IPS-NIHi11 (cell line): ENCODE measurements around the gene FCHSD2.
A peak's percentile ranks its signal among the peaks of the same experiment; 100 is the strongest.
"Not testable (repeated sequence)": the region's sequence is repeated elsewhere in the genome, so short reads cannot be mapped to it uniquely, and the experiment has no call there.

Experiments used
- DNase-seq: peaks from one replicate; pipeline ENCODE4 v3.0.0; 2012; ENCODE audit warnings: mixed read lengths, low spot score

FCHSD2 gene

GRCh38 chr11:72792437-72793021 lies 349.6 kb downstream of the FCHSD2 start:
- DNase-seq = no peak

GRCh38 chr11:72791228-72791627 lies 350.9 kb downstream of the FCHSD2 start:
- not testable (repeated sequence) for DNase-seq

DNA sequence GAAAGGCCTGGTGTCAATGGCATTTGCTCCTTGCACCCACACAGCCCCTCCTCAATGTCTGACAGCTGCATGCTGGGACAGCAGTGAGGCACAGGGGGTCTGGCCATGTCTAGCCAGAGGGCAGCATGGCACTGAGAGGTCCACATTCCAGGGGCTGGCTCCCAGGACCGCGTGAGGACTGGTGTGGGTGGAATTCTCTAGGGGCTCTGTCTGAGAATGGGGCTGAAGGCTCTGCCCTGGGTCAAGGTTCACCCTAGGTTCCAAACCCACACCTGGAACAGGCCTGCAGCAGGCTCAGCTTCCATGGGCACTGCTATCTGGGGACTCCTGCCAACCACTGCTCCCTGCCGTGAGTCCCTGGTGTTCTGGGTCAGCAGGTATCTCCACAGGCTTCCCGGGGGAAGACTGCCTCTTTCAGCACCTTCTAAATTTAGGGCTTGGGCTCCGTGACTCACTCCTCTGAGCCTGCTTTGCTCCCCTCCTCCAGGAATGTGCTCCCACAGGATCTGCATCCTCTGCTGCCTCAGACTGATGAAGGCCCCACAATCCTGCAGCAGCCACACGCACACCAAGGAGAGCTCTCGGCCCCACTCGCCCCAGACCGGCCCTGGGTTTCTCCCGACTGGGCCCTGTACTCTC lies 352.5 kb downstream of the FCHSD2 start:
- DNase-seq = no peak

DNA sequence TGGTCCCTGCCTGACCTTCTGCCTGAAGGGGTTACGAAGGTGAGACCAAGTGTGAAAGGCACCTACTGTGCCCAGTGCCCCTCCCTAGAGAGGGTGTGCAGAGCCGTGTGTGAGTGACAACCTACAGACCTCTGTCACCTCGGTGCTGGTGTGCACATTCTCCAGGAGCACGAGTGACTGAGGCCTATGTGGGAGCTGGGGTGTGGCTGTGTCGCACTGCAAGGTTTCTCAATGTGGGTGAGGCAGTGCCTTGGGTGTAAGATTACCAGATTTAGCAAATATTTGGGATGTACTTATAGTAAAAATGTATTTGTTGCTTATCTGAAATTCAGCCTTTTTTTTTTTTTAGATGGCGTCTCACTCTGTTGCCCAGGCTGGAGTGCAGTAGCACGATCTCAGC lies 353.9 kb downstream of the FCHSD2 start:
- DNase-seq = no peak

DNA sequence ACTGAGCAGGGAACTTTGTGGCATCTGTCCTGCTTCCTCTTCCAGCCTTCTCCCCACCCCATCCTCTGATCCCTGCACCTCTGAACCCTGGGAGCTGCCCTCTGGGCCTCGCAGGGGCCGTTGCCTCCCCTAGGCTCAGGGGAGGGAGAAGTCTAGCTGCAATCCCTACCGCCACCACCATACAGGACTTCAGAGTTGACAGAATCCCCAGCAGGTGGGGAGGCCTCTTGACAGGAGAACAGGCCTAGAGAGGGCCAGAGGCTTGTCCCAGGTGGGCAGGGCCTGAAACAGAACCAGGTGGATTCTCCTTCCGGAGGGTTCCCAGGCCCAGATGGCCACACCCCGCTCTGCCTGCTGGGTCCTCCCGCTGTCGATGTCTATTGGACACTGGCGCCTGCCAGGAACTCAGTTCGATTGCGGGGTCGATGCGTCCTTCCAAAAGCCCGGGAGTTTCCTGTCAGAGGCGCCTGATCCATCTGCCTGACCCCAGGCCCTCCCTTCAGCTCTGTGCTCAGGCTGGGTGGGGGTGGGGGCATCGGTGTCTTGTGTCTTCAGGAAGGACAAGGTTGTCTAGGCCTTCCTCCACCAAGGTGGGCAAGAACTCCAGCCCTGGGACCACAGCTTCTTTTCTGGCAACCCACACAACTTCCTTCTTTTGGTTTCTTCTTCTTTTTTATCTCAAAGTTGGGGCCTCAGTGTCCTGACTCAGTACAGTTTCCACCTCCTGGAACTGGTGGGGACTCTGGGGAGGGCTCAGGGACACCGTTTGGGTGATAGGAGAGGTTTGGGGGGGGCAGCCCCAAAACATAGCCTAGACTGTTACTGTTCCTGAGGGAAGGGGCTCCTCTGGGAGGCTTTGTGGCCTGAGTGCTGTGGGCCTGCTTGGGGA lies 354.7 kb downstream of the FCHSD2 start:
- DNase-seq = peak; percentile 73
